Stimulated activated CD8-positive, alpha-beta memory T cell treated with anti-CD3 and anti-CD28 coated beads, Interleukin-2, amount 100 ng/mL, for 1 hour (primary cell): ENCODE data around the gene RTEL1.

Experiments used
- DNase-seq, 2 donors: peaks; one replicate each; pipeline ENCODE4 v3.0.0-alpha.2; 2020; ENCODE audit warnings: low read depth in 2 of 2

RTEL1 gene

DNA sequence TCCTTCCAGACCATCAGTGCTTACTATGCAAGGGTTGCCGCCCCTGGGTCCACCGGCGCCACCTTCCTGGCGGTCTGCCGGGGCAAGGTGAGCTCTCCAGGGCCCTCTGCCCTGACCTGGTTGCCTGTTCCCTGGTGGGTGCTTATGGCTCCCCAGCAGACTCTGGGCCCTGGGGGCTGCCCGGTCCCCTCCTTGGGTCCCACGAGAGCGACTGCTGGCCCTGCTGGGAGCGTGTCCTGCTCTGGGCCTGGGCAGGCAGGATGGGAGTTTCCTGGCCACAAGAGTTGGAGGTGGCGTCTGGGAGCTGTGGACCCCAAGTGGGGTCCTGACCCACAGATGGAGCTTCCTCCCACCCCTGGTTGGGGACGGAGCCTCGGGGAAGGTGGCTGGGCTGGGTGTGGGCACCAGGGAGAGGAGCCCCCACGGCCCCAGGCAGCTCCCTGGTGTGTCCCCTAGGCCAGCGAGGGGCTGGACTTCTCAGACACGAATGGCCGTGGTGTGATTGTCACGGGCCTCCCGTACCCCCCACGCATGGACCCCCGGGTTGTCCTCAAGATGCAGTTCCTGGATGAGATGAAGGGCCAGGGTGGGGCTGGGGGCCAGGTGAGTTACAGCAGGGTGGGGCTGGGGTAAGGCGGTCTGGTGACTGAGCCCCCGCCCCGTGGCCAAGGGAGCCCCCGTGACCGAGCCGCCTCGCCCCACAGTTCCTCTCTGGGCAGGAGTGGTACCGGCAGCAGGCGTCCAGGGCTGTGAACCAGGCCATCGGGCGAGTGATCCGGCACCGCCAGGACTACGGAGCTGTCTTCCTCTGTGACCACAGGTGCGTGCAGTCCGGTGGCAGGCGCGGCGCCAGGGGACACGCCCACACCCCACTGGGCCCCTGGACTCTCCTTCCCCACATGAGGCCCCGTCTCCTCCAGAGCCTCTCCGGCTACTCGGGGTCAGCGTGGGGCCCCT, 31.2 kb downstream of the RTEL1 start:
- DNase-seq, result no peak

DNA sequence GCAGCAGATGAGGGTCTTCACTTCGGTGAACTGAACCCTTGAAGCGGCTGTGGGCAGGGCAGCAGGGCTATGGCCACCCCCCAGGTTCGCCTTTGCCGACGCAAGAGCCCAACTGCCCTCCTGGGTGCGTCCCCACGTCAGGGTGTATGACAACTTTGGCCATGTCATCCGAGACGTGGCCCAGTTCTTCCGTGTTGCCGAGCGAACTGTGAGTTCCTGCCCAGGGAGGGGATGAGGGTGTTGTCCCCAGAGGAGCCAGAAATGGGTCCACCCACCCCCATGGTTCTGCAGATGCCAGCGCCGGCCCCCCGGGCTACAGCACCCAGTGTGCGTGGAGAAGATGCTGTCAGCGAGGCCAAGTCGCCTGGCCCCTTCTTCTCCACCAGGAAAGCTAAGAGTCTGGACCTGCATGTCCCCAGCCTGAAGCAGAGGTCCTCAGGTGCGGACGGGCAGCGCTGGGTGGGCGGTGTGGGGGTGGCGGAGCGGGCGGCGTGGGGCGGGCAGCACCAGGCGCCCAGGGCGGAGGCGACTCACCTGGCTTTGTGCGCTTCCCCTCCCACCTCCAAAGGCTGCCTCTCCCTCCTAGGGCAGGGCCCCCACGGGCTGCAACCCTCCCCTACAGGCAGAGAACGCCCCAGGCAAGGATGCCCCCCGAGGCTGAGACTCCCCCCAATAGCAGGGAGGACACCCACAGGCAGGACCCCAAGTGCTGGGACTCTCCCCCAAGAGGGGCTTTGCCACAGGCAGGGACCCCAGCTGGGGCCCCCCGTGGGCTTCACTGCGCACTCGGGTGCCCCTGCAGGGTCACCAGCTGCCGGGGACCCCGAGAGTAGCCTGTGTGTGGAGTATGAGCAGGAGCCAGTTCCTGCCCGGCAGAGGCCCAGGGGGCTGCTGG, 32.1 kb downstream of the RTEL1 start:
- no peak for DNase-seq

DNA sequence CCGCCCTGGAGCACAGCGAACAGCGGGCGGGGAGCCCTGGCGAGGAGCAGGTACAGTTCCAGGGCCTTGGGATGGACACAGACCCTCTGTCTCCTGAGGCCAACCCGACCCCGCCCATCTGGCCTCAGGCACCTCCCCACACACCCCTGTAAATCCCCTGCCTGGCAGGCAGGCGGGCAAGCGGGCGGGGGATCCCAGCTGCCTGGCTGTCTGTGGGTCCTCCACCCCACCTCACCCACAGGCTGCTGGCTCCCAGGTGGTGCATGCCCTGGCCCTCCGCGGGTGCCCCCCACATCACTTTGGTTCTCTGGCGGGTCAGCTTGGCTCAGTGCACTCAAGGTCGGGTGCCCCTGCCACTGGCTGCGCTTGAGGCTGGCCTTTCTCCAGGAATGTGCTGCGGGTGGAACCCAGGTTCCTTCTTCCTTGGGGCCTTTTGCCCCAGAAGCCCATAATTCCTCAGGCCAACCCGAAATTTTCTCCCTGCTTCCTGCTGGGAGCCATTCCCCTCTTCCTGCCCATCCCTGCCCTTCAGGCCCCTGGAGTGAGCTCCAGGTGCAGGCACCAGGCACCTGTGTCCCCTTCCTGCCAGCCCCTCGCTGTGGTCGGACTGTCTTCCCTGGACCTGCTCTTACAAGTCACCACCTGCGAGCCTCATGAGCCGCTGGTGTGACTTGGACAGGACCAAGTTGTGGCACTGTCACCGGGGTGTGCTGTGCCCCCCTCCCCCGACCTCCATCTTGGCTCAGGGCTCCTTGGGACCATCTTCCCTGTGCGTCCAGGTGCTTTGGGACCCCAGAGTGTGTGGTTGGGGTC, 33.0 kb downstream of the RTEL1 start:
- DNase-seq, result no peak

DNA sequence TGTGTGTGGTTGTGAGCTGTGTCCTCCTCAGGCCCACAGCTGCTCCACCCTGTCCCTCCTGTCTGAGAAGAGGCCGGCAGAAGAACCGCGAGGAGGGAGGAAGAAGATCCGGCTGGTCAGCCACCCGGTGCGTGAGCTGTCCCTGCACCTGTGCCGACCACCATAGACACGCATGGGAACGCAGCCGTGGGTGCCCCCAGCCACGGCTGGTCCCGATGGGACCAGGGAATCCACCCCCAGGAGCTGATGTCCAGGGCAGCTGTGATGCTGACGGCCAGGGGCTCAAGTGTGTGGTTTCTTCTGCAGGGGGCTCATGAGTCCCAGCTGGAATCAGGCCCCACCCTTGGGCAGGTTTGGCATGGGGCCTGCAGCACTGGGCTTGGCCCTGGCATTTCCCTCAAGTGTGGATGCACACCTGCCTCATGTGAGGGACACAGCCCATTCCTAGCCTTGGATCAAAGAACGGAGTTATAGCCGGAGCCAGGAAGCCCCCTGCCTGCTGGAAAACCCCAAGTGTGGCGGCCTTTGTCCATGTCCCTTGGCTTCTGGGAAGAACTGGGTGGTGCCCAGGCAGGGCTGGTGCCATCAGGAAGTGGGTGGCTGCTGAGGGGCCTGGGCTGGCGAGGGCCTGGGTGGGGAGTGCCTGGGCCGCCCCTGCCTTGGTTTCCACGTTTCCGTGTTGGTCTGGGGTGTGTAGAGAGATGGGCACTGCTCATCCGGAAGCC, 33.8 kb downstream of the RTEL1 start:
- DNase-seq, result no peak

DNA sequence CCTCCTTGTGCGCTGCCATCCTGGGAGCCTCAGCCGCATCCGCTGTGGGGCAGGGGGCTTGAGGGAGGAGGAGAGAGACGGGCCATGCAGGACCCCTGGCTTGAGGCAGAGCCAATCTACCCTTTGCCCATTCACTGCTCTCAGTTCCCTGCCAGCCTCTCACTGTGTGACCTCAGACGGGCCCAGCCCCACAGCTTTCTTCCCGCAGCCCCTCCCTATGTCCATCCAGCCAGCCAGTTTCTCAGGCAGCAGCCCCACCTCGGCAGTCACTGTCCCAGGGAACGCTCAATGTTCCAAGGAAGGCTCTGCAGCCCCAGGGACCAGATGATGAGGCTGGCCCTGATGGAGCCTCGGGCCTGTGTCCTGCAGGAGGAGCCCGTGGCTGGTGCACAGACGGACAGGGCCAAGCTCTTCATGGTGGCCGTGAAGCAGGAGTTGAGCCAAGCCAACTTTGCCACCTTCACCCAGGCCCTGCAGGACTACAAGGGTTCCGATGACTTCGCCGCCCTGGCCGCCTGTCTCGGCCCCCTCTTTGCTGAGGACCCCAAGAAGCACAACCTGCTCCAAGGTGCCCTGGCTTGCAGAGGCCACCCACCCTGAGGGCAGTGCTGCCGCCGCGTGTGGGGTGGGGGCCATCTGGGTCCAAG, 34.4 kb downstream of the RTEL1 start:
- DNase-seq, result no peak

DNA sequence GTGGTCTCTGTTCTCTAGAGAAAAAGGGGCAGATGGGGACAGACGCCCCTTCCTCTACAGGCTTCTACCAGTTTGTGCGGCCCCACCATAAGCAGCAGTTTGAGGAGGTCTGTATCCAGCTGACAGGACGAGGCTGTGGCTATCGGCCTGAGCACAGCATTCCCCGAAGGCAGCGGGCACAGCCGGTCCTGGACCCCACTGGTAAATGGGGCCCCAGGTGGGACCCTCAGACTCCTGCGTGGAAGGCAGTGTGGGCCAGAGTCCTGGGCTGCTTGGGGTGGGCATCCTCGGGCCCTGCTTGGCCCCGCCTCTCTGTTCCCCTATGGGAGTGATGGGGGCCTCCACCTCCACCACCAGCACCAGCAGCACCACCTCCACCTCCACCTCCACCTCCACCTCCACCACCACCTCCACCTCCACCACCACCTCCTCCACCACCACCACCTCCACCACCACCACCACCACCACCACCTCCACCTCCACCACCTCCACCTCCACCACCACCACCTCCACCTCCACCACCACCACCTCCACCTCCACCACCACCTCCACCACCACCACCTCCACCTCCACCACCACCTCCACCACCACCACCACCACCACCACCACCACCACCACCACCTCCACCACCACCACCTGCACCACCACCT, 35.1 kb downstream of the RTEL1 start:
- DNase-seq, result no peak

DNA sequence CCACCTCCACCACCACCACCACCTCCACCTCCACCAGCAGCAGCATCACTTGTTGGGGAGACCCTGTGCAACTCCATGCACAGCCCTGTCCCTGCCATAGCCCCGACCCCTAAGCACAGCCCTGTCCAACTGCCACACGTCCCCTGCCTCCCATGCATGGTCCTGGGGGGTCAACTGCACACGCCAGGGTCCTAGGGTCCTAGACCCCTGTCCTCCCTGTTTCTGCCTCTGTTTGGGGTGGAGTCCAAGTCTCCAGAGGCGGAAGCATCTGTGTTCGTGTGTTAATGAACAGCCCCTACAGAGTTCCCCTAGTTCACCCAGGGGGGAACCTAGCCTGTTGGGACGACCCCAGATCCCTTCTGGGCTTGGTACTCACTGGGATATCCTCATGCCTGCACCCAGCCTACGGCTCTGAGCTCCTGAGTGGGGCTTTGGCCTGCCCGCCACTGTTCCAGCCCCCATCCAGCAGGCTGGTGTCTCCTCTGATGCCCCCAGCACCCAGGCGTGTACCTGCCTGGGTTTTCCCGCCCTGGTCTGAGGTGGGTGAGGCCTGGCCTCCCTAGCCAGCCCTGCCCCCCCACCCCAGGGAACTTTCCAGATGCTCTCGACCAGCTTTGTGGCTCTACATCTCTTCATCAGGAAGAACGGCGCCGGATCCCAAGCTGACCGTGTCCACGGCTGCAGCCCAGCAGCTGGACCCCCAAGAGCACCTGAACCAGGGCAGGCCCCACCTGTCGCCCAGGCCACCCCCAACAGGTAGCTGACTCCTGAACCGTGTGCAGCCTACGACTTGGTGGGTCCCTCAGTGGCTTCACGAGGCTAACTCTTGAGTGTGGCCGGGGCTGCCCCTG, 35.8 kb downstream of the RTEL1 start:
- DNase-seq, result no peak

DNA sequence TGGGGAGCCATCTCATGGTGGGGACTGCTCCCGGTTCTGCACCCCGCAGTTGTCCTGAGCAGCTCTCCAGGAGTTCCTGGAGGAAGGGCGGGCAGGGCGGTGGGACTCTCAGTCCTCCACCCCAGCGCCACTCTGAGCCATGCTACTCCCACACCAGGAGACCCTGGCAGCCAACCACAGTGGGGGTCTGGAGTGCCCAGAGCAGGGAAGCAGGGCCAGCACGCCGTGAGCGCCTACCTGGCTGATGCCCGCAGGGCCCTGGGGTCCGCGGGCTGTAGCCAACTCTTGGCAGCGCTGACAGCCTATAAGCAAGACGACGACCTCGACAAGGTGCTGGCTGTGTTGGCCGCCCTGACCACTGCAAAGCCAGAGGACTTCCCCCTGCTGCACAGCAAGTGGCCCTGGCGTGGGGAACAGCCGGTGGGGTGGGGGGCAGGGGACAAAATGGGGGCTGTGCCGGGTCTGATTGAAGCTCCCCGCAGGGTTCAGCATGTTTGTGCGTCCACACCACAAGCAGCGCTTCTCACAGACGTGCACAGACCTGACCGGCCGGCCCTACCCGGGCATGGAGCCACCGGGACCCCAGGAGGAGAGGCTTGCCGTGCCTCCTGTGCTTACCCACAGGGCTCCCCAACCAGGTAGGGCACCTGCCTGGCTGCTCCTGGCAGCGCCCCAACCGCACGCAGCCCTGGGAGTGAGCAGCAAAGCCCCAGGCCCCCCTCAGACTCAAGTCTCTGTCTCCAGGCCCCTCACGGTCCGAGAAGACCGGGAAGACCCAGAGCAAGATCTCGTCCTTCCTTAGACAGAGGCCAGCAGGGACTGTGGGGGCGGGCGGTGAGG, 36.7 kb downstream of the RTEL1 start:
- DNase-seq, result no peak

DNA sequence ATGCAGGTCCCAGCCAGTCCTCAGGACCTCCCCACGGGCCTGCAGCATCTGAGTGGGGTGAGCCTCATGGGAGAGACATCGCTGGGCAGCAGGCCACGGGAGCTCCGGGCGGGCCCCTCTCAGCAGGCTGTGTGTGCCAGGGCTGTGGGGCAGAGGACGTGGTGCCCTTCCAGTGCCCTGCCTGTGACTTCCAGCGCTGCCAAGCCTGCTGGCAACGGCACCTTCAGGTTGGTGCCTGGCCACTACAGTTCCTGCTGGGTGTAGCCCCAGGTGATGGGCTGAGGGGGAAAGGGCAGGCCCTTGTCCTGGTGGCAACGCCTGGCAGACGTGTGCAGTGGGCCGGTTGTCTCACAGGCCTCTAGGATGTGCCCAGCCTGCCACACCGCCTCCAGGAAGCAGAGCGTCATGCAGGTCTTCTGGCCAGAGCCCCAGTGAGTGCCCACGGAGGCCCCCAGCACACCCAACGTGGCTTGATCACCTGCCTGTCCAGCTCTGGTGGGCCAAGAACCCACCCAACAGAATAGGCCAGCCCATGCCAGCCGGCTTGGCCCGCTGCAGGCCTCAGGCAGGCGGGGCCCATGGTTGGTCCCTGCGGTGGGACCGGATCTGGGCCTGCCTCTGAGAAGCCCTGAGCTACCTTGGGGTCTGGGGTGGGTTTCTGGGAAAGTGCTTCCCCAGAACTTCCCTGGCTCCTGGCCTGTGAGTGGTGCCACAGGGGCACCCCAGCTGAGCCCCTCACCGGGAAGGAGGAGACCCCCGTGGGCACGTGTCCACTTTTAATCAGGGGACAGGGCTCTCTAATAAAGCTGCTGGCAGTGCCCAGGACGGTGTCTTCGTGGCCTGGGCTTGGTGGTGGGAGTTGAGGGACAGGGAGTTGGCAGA, 37.6 kb downstream of the RTEL1 start:
- DNase-seq, result no peak

DNA sequence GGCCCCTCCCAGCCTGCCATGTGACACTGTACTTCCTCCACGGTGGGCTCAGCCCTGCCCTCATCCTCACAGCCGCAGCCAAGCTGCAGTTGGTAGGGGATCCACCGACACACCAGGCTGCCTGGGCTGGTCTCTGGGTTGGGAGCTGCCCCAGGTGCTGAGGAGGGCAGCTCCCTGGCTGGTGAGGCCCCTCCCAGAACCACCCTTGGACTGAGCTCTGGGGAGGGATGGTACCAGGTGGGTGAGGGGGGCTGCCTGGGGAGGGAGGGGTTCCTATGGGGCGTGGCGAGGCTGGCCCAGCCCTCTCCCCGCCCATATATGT, 38.2 kb downstream of the RTEL1 start:
- DNase-seq, result no peak

DNA sequence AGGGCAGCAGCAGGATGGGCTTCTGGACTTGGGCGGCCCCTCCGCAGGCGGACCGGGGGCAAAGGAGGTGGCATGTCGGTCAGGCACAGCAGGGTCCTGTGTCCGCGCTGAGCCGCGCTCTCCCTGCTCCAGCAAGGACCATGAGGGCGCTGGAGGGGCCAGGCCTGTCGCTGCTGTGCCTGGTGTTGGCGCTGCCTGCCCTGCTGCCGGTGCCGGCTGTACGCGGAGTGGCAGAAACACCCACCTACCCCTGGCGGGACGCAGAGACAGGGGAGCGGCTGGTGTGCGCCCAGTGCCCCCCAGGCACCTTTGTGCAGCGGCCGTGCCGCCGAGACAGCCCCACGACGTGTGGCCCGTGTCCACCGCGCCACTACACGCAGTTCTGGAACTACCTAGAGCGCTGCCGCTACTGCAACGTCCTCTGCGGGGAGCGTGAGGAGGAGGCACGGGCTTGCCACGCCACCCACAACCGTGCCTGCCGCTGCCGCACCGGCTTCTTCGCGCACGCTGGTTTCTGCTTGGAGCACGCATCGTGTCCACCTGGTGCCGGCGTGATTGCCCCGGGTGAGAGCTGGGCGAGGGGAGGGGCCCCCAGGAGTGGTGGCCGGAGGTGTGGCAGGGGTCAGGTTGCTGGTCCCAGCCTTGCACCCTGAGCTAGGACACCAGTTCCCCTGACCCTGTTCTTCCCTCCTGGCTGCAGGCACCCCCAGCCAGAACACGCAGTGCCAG, 38.7 kb downstream of the RTEL1 start, which contains the start of gene TNFRSF6B:
TSS of gene TNFRSF6B (plus strand) at position 25 of the 729 bp plus-strand sequence. CDS start at position 141, 116 bp downstream.
- no peak for DNase-seq

DNA sequence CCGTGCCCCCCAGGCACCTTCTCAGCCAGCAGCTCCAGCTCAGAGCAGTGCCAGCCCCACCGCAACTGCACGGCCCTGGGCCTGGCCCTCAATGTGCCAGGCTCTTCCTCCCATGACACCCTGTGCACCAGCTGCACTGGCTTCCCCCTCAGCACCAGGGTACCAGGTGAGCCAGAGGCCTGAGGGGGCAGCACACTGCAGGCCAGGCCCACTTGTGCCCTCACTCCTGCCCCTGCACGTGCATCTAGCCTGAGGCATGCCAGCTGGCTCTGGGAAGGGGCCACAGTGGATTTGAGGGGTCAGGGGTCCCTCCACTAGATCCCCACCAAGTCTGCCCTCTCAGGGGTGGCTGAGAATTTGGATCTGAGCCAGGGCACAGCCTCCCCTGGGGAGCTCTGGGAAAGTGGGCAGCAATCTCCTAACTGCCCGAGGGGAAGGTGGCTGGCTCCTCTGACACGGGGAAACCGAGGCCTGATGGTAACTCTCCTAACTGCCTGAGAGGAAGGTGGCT, 39.3 kb downstream of the RTEL1 start:
- DNase-seq, result no peak

DNA sequence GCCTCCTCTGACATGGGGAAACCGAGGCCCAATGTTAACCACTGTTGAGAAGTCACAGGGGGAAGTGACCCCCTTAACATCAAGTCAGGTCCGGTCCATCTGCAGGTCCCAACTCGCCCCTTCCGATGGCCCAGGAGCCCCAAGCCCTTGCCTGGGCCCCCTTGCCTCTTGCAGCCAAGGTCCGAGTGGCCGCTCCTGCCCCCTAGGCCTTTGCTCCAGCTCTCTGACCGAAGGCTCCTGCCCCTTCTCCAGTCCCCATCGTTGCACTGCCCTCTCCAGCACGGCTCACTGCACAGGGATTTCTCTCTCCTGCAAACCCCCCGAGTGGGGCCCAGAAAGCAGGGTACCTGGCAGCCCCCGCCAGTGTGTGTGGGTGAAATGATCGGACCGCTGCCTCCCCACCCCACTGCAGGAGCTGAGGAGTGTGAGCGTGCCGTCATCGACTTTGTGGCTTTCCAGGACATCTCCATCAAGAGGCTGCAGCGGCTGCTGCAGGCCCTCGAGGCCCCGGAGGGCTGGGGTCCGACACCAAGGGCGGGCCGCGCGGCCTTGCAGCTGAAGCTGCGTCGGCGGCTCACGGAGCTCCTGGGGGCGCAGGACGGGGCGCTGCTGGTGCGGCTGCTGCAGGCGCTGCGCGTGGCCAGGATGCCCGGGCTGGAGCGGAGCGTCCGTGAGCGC, 39.9 kb downstream of the RTEL1 start:
- no peak for DNase-seq

DNA sequence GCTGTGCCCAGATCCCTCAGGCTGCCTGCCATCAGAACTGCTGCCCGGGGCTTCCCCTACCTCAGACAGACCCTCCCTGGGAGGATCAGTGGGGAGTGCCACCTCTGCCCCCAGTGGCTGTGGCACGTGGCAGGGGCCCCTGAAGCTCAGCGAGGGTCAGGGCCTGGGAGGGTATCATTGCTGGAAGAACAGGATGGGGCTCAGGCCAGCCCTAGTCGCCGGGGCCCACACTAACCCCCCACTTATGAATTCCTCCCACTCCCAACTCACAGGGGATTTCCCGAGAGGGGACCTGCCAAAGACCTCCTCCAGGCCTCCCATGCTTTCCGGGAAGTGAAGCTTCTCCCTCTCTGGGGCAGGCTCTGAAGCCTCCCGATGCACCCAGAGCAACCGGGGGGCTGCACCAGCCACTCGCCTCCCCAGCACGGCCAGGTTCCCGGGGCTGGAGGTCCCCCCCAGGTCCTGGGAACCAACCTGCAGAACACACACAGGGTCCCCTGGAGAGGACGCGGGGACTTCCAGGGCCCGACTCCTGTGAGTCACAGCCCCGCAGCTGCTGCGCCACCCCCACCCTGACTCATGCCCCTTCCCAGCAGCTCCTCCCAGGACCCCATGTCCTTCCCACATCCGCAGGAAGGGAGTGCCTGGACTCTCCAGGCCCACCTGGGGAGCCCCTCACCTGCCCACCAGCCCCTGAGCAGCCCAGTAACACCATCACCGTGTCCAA, 40.8 kb downstream of the RTEL1 start:
- no peak for DNase-seq
